Left renal cortex interstitium (tissue), 4 donors: Measurements from ENCODE around the gene WSB2. TPM values are rescaled to one million over a fixed set of nuclear protein-coding genes. Genes with fewer than 3 reads are reported as not detected.
"Not testable (repeated sequence)": the region's sequence is repeated elsewhere in the genome, so short reads cannot be mapped to it uniquely, and the experiment has no call there.

Experiments used
- DNase-seq, 4 donors: peaks; one replicate each; pipeline ENCODE4 v3.0.0-alpha.2; 2013; ENCODE audit warnings: low read depth in 4 of 4, low spot score in 2 of 4, missing footprints in 1 of 4
- polyA plus RNA-seq, 4 donors: library from polyadenylated mRNA; unstranded; fragments of 120-200 nt; gene quantifications; one replicate each; pipeline ENCODE4 v1.2.1, GENCODE V29; 2013; ENCODE audit not compliant: insufficient read length in 4 of 4

WSB2 gene
- polyA plus RNA-seq, 4 donors = 50.3 to 52.2 (median 51.6) TPM

DNA sequence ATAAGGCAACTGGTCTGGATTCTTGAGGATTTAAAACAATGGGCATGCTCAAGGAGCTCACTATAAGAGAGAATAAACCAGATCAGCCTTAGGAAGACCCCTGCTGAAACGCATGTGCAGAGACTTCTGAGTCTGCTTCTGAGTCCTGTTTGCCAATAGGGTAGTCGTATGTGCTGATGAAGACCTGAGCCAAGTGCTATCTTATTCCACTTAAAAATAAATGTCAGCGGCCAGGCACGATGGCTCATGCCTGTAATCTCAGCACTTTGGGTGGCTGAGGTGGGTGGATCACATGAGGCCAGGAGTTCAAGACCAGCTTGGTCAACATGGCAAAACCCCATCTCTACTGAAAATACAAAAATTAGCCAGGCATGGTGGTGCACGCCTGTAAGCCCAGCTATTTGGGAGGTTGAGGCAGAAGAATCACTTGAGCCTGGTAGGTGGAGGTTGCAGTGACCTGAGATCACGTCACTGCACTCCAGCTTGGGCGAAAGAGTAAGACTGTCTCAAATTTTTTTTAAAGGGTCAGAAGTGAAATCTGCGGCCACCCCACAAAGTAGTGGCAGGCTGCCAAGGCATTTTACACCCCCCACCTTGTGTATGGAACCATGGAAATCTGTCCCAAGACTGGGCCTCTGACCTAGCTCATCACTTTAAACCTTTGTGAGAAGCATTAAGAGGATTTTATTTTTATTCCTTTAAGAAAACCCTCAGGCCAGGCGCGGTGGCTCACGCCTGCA, 24.1 kb downstream of the WSB2 start:
- no peak for DNase-seq

DNA sequence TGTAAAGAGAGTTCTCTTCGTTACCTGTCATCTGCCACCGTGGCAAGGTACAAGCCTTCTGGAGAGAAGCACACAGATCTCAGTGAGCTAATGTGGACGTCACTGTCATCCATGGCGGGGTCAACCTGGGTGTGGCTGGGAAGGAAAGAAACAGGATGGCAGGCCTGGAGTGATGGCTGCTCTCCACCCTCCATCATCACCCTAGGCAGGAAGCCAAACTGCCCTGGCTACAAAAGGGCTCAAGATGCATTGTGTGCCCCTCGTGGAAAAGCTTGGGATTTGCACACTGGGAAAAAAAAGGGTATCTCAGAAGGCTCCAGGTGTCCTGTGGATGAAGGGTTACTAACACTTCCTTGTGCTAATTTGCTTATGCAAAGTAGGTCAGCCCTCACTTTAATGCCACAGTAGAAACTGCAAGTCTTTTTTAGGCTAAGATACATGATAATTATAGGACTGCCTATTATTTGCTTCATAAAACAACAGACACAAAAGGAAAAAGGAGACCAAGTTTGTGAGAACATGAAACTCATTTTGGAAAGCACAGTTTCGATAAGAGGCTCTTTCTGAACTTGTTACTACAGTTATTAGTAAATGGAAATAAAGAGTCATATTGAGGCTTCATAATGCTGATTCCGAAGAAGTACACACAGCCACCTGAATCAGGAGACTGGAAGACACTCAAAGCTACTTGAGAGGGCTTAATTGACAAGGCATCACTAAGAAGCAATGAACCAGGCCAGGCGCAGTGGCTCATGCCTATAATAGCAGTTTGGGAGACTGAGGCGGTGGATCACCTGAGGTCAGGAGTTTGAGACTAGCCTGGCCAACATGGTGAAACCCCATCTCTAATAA, 25.6 kb downstream of the WSB2 start:
- DNase-seq = no peak

DNA sequence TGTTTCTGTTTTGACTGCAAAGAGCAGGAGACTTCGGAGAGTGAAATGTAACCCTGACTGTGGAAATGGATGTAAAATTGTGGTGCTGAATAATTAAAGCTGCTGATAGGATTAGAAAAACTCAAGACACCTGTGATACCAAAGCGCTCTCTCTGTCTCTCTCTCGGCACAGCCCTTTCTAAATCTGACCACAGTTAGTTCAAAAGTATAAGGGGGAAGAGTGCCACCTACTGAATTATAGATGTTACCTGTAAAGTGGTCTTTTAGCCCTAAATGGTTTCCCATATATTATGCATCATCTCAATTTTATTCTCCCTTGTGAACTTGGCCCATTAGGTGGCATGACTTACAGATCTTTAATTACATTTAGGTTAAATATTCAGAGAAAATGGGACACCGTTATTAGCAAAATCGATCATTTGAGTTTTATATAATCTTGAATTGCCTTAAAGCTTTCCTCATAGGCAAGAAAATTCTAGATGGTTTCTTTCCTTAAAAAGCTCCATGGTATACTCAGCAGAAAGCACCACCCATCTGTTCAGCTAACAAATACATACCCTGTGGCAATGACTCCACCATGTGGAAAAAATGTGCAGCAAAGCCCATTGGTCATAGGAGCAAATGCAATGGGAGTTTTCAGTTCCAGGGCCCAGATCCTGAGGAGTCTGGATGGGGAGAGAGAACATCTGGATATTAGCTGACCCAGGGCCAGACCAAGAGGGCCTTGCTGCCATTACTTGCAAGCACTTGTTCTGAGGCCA, 26.4 kb downstream of the WSB2 start:
- DNase-seq = no peak

DNA sequence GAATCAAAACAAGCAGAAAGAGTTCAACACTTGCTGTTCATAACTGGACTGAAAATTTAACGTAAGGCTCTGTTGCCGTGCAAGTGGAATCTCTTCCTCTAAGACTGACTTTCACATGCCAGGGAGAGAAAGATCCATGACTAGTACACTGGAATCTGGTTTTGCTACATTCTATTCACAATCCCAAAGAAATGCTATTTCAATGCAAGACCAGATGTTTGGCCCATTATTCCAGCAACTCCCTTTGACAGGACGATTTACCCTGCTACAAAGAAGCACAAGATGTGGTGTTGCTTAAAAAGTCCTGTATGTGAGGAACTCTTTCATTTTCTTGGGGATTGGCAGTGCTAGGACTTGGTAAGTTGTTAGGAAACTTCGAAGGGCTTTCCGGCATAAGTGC, 27.1 kb downstream of the WSB2 start:
- no peak for DNase-seq

DNA sequence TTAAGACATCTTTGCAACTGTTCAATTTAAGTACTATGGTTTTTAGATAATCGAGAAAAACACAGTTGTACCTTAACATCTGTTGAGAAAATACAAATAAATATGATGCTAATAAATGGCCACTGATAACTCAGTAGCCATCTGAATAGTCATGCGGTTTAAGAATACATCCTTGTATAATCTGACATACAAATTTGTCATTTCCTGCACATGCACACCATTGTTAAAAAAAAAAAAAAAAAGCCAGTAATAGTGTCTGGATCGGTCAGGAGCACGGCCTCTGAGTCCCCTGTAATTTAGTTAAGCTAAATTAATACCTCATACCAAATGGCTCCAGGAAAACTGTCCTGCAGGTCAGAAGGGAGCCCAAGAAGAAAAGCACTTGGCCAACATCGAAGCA, 27.7 kb downstream of the WSB2 start:
- no peak for DNase-seq

DNA sequence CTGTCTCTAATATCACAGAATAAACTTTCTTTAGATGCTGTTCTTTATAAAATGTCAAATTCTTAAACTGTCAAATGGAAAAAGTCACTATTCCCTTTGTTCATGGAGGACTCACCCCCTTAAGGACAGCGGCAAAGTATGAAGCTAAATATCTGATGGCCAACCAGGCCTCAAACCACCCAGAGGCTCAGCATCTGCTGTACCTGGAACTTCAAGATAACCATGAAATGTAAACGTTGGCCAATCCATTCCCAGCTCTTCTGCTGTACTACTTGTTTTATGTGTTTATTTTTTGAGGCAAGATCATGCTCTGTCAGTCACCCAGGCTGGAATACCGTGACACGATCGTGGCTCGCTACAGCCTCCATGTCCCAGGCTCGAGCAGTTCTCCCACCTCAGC, 28.8 kb downstream of the WSB2 start:
- DNase-seq = no peak

DNA sequence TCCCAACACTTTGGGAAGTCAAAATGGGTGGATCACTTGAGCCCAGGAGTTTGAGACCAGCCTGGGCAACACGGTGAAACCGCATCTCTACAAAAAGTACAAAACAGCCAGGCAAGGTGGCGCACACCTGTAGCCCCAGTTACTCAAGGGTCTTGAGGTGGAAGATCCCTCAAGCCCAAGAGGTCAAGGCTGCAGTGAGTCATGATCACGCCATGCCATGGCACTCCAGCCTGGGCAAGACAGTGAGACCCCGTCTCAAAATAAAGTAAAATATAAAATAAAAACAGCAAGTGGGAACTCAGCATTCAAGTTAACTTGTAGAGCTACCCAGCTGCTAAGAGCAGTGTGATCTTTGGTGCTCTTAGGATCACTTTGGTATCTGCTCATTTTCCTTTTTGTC, 31.8 kb downstream of the WSB2 start:
- no peak for DNase-seq

DNA sequence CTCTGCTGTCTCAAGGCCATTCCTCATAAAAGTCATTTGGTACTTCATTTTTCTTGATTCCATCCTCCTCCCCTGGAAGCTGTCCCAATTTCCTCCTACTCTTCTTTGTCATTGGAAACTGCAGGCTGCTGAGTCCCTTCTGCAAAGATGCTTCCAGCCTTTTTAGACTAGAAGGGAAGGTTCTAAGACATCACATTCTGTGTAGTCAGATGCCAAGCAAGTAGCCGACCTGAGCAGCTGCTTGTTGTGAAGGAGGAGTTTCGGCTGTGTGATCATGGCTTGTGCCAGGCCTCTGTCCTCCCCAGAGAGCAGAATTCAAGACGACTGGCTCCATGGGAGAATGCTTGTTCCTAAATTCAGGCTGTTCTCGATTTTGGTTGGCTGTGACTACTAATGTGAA, 35.8 kb downstream of the WSB2 start:
- no peak for DNase-seq

DNA sequence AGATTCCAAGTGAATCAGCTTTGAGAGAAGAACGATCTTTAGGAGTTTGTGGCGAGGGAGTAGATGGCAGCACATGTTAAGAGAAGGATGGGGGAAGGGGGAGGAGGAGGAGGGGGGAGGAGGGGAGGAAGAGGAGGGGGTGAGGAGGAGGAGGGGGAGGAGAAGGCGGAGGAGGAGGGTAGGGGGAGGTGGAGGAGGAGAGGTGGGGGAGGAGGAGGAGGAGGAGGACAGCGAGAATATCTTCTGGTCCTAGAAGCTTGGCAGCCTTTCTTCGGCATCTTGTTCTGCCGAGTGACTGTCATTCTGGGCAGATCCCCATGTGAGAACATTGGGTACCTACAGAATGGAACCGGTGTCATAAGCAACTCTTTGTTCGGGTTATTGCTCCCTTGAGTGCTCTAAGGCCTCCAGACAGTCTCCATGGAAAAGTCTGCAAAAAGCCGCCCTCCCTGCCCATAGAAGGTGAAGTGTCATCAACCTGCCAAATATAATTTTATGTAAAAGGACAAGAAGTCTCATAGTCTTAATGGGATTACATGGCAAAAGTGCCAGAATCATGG, 37.6 kb downstream of the WSB2 start:
- DNase-seq = no peak

DNA sequence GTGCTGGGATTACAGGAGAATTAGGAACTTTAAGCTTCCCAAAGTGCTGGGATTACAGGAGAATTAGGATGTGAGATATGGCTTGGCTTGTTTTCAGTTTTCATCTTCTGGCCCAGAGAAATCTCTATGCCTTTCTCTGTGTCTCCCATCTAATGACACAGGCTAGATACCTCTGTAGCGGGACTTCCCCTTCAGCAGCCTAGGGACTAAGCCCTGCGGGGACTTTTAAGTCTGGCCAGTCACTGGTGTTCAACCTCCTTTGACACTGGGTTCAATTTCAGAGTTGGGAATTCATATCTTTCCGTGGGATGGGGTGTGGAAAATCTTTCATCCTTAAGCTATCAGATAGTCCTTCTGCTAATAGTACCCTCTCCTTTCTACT, 38.3 kb downstream of the WSB2 start:
- no peak for DNase-seq

DNA sequence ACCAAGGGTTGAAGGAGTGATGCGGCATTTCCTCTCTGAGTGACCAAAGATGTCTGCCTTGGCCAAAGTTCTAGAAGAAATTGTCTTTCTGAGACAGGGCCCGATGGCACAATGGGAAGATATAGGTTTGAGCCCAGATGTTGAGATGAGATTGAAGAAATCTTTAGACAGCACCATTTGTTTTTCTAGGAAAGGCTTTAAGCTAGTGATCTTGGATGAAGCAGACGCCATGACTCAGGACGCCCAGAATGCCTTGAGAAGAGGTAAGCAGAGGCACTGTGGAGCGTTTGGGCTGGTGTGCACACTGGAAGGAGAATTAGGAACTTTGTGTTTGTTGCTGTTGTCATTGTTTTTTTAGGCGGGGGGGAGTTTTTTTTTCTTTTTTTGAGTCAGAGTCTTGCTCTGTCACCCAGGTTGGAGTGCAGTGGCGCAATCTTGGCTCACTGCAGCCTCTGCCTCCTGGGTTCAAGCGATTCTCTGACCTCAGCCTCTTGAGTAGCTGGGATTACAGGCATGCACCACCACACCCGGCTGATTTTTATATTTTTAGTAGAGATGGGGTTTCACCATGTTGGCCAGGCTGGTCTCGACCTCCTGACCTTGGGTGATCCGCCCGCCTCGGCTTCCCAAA, 38.8 kb downstream of the WSB2 start:
- not testable (repeated sequence) for DNase-seq

DNA sequence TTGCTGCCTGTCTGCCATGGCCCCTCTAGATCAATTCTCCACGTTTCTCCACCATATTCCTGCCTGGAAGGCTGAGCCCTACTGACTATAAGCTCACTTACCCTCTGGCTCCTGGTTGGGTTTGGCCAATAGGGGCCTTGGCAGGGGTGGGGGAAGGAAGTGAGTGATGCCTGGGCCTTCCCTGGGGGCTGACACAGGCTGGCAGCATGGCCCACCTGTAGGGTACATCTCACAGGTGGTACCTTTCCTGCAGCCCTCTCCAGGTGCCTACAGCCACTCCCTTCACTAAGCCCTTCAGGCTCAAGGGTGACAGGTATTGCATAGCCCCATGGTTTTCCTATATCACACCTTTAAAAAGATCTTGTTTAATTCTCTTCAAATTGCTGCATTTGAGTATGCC, 40.9 kb downstream of the WSB2 start:
- no peak for DNase-seq

DNA sequence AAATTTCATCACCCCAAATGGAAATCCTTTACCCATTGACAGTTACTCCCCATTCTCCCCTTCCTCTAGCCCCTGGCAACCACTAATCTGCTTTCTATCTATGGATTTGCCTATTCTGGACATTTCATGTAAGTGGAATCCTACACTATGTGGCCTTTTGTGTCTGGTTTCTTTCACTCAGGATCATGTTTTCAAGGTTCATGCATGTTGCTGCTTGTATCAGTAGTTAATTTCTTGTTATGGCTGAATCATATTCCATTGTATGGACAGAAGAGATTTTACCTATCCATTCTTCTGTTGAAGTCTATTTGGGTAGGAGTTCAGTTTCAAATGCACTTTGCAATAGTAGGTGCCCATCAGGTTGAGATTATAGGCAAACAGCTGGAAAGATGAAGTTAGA, 43.1 kb downstream of the WSB2 start:
- DNase-seq = no peak

DNA sequence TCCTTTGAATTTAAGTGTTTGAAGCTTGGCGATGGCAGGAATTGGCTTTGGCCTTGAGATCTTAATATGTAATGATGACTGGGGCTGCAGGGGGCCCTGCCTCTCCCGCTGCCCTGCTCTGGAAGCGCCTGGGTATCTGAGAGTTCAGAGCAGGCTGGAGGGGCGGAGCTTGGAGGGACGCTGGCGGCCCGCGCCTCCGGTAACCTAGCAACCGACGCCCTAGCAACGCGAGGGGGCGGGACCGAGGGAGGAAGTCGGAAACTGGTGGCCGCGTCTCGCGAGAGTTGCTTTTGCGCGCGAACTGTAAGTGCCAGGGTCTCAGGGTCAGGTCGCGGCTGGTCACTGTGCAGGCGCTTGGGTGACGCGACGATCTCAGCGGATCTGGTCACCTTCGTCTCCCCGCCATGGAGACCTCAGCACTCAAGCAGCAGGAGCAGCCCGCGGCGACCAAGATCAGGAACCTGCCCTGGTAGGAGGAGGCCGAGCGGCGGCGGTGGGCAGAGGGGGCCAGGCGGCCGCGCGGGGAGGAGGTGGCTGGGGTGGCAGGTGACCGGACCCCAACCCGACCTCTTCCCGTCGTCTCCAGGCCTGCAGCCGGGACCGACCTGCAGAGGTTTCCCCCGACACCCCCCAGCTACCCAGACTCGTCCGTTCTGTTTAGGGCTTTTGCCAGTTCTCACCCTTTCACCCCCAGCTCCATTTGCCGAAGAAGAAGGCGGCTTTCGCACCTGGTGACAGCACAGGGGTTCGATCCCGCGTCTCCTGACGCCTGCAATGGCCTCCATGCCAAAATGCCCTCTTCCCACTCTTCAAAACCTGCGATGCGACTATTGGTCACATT, 44.3 kb downstream of the WSB2 start, which contains the start of gene RFC5:
Gene RFC5 (plus strand): TSS at position 280 of the 841 bp plus-strand sequence. CDS start 125 bp downstream, at position 405.
- DNase-seq = peak; percentile 89 to 97 (median 94)

DNA sequence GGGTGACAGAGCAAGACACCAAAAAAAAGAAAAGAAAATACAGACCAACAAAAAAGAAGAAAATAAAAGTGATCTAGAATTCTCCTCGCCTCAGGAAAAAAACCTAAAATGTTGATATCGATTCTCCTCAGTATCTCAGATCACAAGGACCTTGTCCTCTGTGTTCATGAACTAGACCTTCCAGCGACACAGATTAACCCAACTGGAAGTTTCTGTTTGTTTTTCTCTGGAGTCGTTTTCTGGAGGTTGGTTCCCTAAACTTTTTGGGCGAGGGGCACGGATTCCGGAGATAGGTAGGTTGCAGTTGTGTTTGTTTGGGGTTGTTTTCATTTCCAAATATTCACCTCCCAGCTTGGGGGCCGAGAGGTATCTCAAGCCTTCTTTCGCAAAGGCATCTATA, 45.0 kb downstream of the WSB2 start:
- DNase-seq = no peak

DNA sequence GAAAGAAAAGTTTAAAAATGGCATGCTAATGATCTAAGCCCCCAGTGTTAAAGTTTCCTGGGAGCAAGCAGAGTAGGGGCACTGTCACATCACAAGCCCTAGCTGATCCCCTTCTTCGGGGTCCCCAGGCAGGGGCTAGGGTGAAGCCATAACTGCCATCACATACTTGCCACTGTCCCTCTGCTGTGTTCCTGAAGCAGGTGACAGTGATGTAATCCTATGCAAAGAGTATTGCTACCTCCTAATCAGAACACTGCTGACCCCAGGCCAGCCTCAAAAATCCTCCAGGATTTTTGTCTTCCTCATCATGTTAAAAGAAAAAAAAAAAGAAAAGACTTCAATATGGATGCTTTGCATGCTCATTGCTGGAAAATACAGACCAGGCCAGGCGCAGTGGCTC, 45.7 kb downstream of the WSB2 start:
- no peak for DNase-seq

DNA sequence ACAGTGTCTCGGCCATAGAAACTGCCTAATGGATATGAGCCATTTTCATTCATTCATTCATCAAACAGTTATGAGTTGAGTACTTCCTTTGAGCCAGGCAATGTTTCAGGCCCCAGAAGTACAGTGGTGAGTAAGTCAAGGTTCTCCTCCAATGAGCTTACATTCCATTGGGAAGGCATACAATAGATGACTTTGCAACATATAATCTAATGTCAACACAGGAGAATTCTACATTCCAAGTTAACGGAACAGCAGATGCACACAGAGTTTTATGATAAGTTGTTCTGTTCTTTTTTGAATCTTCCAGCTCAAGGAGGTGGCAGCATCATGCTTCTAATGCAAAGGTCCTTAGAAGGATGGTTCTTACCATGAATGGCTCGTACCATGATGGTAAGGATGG, 47.7 kb downstream of the WSB2 start:
- no peak for DNase-seq

DNA sequence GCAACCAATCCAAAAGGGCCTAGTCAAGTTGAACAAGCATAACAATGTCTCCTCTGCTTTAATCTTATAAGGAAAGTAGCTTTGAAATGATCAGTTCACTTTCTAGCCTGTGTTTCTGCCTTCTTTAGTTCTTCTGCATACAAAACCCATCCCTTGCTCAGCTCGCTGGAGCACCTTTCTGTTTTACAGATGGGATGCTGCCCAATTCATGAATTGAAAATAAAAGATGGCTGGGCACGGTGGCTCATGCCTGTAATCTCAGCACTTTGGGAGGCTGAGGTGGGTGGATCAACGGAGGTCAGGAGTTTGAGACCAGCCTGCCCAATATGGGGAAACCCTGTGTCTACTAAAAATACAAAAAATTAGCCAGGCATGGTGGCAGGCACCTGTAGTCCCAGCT, 49.0 kb downstream of the WSB2 start:
- DNase-seq = no peak

DNA sequence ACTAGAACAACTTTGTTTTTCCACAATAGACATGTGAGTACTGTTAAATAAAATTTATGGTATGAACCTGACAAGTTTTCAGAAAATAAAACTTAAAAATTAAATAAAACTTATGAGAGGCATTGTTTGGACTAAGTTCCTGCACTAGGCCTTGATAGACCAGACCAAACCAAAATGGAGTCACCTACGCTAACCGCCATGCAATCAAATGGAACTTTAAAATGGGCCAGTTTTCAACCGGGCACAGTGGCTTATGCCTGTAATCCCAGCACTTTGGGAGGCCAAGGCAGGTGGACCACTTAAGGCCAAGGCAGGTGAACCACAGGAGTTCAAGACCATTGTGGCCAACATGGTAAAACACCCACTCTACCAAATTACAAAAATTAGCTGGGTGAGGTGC, 49.6 kb downstream of the WSB2 start:
- no peak for DNase-seq

DNA sequence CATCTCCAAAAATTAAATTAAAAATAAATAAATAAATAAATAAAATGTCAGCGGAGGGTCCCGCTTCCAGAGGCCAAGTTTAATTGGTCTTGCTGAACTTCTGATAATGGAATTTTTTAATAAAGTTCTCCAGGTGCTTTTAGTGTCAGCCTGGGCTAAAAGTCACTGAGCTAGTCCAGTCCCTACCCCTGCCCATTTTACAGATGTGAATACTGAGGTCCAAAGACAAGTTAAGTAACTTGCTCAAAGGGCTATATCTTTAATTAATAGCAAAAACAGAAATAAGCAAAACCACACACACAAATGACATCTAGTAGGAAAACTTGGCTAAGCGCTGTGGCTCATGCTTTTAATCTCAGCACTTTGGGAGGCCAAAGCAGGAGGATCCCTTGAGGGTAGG, 50.1 kb downstream of the WSB2 start:
- no peak for DNase-seq
